Testis (tissue), 2 donors: ENCODE data around the gene CD163L1.

ENCODE experiments used
- CTCF ChIP-seq, 3 experiments: fragments of 450-650 bp in 2 of 3; fragments of 200-600 bp in 1 of 3; sonication (generic) in 1 of 3; IDR thresholded peaks; one replicate each; pipeline ENCODE4 v1.5.1; 2016 to 2019; ENCODE audit warnings: antibody characterized with exemption in 3 of 3, mild to moderate bottlenecking in 2 of 3, moderate library complexity in 1 of 3
- POLR2A ChIP-seq: fragments of 450-650 bp; IDR thresholded peaks from one replicate; pipeline ENCODE4 v1.6.1; 2017; ENCODE audit warnings: antibody characterized with exemption, mild to moderate bottlenecking, moderate library complexity

GRCh38 chr12:7352661-7353060, 91.3 kb downstream of the CD163L1 start:
- TF ChIP-seq CTCF (IDR thresholded peaks at IDR 0.05) (no peak), POLR2A (no peak)
